HG03097 (cell line): ENCODE measurements around the gene ZNF670.
A peak's percentile ranks its signal among the peaks of the same experiment; 100 is the strongest.

Experiments used
- ATAC-seq: cut with Tn5 transposase; IDR thresholded peaks from one replicate; pipeline ENCODE4 v1.9.1; 2021; ENCODE audit not compliant: unreplicated experiment, low FRiP score

The ZNF670 gene

DNA sequence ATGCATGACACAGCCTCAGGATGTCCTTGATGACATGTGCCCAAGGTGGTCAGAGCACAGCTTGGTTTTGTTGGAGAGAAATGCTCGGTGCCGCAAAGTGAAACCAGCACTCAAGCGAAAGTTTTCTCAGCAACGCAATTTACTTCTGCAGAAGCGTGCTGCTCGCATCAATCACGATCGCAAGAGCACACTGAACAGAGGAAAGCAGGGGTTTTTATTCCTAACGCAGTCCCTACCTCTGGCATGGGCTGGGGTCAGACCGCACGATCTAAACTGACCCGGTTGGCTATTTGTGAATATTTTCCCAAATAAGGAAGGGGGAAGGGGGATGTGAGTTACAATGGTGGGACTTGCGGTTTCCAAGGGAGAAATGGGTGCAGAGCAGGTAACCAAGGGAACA lies 26.4 kb upstream of the ZNF670 start:
- ATAC-seq = no peak

DNA sequence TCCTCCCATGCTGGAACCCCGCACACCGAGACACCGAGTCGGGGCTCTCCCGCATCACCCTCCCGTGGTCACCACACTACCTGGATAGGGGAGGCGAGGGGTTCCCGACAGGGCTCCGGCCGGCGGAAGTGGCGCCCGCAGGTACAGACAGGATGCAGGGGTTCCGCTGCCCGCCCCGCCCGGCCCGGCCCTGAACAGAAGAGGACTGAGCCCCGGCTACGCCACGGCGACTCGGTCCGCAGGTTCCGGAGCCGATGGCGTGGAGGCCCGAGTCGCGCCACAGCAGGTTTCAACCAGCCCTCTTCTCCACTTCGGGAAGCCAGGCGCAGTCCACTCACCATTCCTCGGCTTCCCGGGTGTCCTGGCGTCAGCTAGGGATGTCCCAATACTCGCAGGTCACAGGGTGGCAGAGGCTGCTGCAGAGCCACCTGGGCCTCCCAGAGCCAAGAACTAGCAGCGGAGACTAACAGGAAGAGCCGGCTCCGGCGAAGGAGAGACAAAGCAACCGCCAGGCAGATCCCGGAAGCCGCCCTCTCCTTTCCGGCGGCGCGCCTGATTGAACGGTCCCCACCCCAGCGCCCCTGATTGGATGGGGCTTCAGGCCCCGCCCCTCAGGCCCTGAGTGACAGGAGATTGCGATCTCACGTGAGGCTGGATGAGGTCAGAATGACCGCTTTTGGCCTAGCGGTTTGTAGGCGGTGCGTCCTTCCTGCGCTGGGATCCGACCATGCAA lies 25.4 kb upstream of the ZNF670 start, which contains the start of gene ZNF669:
TSS of gene ZNF669 (minus strand) at position 498 of the 733 bp plus-strand sequence. CDS start at position 341, 157 bp downstream.
- peak; percentile 99 for ATAC-seq

DNA sequence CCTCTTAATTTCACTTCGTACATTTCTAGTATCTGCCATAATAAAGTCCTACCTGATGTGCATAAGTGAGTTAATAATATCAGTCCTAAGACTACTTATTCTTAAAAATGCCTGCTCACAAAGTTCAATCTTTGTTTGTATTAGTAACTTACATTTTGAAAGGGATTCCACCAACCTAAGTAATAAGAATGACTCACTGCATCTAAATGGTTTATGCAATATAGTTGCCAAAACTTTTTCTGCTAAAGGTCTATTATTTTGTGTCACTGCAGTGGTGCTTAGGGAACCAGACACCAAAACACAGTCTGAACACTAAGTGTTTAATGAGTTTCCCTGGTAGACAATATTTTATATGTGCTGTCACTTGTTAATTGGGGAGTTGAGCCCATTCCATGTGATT lies 23.8 kb upstream of the ZNF670 start:
- ATAC-seq = no peak

DNA sequence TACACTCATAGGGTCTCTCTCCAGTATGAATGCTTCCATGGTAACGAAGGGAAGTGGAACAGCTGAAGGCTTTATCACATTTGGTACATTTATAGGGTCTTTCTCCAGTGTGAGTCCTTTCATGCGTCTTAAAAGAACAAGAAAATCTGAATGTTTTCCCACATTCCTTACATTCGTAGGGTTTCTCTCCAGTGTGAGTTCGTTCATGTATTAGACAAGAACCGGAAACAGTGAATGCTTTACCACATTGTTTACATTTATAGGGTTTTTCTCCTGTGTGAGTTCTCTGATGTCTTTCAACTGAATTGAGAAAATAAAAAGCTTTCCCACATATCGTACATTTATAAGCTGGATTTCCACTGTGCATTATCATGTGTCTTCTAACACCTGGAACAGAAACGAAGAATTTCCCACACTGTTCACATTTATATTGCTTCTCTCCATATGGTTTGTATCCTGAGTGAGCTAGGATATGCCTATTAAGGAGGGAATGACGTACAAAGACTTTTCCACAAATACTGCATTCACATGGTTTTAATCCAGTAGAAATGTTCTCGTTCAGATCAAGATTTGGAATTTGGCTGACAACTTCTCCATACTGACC lies 22.2 kb upstream of the ZNF670 start:
- no peak for ATAC-seq

DNA sequence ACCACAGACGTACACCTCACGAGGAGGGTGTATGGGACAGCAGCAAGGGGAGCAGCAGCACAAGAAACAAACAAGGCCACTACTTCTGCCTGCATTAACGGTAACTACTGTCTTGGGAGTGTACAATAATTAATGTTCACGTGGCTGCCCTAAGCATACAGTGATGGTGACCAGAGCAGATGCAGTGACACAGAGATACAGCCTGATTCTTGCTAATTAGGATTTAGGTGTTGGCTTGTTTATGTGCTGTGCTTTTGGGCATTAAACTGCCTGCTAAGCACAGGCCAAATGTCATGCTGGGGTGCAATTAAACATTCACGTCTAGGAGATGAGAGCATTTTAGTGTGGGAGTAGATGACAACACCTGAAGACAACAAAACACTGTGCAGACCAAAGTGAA lies 18.3 kb upstream of the ZNF670 start:
- no peak for ATAC-seq

DNA sequence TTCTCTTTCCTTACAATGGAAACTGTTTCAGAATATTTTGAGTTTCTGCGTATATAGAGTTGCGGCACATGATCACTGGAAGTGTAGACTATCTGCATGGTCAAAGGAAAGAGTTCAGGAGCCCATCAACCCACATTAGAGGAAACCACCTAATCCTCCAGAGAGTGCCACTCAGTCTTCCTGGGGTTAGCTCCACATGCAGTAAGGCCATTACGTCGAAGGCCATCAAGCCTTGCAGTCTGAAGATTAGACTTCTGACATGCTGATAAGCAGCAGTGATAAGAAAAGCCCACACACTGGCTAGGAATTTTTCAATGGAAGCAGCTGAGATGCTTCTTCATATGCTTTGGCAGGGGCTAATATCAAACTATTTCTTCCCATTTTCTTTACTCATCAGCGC lies 17.9 kb upstream of the ZNF670 start:
- ATAC-seq = no peak

DNA sequence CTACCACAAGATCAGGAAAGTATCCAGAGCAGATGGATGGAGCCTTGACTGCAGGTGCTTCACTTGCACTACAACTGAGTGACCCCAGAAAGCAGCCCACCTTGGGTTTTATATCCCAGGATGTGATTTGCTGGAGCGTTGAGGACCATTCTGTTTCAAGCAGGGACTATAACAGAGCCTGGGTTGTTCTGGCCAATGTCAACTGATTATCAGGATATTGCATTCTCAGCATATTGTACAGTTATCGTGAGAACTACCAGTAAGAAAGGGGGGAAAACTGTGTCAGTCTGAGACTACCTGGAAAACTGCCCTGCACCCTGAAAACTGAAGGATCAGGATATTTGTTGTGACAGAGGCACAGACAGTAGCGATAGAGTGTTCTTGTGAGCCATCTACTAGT lies 17.5 kb upstream of the ZNF670 start:
- ATAC-seq = no peak

DNA sequence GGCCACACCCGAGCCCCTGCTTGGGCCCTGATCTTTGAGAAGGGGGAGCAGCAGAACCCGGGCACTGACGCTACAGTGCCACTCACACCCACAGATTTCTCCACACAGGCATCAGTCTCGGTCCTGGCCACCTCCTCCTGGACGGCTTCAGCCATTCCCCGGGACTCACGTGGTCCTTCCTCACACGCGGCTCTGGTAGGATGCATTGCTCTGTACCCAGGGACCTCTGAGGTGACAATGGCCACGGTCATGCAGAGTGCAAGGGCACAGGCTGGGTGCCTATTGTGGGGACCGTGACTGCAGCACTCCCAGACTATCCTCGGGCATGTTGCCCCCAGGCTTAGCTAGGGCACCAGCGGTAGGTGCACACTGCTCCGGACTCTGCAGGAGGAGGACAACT lies 11.8 kb upstream of the ZNF670 start:
- no peak for ATAC-seq

DNA sequence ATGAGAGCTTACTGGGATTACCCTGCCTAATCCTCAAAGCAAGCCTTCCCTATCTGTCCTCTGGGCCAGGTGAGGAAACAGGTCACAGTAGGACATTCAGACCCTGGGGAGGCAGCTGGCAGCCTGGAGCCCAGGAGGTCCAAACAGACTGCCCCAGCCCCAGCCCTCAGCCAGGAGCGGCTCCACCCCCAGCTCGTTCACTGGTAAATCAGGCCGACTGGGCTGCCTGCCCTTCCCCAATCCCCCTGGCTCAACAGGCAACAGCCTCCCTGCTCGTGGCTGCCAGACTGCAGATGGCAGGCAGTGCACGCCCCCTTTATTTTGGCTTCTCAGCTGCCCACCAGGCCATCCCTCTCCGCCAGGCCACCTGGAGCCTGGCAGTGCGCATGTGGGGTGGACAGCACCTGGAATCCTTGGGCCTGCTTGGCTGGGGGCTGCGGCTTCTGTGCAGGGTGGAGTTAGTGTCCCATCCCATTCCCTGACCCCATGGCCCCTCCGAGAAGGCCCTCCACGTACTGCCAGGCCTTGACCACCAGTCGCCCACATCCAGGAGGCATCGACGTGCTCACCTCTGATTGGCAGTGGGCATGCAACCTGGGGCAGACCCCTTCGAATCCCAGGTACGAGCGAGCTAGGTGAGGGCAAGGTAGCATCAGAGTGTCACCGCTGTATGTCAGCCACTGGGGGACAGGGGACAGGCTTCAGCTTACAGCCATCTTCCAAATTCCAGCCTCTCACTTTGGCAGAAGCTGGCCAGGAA lies 11.2 kb upstream of the ZNF670 start:
- no peak for ATAC-seq

DNA sequence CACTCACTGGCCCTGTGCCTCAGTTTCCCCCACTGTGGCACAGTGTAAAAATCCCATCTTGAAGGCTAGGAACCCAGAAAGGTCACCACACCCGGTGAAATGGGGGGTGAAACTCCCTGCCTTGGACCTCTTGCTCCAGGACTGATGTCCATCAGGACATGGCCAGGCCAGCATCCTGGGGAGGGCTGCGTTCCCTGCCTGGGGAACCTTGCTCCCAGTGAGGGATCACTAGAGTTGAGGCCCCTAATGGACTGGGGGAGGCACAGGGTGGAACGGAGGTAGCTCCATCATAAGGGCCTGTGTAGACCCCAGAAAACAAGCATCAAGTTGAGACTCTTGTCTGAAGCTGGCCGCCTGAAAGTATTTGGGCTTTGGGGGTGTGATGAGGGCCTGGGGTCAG lies 10.4 kb upstream of the ZNF670 start:
- ATAC-seq = no peak

DNA sequence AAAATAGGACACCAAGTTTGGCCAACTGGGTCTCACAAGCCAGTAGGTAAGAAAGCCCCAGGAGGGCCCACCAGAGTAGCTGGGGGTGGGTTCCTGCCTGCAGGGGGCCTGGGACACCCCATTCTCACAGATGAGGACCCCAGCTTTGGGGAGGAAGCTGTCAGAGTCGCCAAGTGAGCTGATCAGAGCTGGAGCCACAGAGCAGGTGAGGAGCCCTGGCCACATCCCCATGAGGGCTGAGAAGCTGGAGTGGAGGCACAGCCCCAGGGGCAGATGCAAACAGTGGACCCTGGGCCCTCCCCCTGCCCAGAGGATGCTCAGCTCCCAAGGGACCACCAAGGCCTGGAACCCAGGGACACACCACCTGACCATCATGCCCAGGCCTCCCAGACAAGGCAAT lies 8.6 kb upstream of the ZNF670 start:
- ATAC-seq = no peak

DNA sequence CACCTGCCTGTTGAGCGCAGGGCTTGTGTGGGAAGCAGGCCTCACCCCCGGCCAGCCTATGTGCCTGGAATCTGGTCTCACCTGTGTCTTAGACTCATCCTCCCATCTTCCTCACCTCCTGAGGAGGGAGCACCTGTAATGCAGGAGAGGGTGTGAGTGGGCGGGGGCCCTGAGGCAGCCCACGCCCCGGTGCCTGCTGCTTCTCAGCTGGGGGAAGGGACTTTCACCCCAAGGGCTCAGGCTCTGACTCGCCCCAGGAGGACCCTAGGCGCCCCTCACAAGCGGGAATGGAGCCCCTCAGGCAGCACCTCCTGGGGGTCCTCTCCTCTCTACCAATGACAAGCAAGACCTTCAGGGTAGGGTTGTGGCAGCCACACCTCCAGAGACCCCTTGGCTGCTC lies 6.7 kb upstream of the ZNF670 start:
- no peak for ATAC-seq

DNA sequence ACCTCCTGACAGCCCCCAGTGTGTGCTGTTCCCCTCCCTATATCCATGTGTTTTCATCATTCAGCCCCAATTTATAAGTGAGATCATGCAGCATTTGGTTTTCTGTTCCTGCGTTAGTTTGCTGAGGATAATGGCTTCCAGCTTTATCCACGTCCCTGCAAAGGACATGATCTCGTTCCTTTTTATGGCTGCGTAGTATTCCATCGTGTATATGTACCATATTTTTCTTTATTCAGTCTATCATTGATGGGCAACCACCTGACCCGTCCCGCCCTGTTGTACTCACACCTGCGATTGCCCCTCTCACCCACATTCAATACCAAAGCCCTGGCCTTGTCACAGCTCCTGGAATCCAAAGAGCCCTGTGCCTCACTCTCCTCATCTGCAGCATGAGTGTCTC lies 6.2 kb upstream of the ZNF670 start:
- ATAC-seq = no peak

DNA sequence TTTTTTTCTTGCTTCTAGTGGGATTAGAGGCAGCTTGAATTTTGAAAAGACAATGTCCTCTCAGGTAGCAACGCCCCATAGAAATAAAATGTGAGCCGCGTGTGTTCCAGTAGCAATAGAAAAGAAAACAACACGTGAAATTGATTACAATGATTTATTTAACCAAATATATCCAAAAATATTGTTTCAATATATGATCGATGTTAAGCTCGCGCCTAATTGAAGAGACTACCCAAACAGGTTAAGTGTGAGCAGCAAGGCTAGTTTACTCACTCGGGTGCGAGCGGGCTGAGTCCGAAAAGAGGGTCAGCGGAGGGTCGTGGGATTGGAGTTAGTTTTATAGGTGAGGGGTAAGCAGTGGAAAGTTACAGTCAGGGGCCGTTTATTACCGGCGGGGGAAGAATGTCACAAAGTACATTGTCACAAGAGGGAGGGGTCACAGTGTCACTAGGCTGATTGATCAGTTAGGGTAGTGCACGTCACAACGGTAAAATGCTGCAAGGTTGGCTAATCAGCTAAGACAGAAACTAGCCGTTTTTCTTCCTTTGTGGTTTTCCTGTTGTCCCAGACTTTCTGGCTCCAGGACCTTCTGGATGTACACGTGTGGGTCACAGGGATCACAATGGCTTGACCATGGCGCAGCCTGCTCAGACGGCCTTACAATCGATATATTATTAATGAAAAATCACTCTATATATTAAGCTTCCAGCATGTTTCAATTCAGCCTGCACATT lies 697 bp upstream of the ZNF670 start:
- ATAC-seq = no peak

DNA sequence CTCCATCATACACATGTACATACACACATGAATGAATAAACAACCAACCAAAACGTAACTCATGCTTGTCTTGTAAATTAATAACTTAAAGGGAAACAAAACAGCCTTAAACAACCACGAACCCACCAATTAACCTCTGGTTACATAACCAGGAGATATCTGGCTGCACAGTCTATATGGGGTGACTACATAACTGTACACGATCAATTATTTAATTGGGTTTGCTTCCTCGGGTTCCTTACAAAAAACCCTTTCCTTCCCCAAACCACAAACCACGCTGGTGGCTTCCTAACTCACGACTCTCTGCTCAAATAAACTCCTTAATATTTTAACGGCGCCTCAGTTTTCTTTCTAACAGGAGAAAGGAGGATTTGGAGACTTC lies 744 bp downstream of the ZNF670 start:
- ATAC-seq = peak; percentile 29

DNA sequence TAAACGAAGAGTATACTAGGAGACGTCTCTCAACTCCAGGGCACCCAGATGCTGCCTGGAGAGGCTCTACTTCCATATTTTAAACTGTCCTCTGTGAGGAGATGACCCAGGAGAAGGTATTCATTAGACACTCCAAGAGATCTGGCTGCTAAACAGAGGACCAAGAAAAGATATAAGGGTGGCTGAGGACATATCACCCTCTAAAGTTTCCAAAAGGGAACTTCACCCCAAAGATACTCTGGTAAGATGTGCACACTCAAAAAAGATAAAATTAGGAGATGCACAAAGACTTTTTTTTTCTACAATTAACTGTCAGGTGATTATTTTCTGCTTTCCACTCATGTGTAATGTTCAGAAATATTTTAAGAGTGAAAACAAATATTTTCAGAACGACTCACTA lies 1.4 kb downstream of the ZNF670 start:
- no peak for ATAC-seq

DNA sequence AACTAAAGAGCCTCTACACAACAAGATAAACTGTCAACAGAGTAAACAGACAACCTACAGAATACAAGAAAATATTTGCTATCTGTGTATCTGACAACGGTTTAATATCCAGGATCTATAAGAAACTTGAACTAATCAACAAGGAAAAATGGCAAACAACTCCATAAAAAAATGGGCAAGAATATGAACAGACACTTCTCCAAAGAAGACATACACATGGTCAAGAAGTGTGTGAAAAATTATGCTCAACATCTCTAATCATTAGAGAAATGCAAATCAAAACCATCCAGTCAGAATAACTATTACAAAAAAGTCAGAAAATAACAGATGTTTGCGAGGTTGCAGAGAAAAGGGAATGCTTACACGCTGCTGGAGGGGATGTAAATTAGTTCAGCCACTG lies 8.0 kb downstream of the ZNF670 start:
- no peak for ATAC-seq

DNA sequence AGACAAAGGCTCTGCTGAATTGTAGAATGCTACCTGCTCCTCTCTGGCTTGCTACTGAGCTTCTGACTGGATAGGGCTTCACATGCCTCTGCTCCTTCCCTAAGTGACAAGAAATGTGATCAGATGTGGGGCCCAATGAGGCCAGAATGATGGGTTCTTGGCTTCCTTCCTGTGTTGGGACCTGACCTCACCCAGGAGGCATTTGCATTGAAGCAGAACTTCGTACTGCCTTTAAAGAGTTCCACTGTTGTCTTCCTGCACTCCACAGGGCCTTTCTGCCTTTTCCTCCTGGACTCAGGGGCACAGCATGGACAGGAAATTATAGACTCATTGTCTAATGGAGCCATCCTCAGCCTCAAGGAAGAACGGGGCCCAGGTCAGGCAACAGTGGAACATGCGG lies 14.3 kb downstream of the ZNF670 start:
- ATAC-seq = no peak

DNA sequence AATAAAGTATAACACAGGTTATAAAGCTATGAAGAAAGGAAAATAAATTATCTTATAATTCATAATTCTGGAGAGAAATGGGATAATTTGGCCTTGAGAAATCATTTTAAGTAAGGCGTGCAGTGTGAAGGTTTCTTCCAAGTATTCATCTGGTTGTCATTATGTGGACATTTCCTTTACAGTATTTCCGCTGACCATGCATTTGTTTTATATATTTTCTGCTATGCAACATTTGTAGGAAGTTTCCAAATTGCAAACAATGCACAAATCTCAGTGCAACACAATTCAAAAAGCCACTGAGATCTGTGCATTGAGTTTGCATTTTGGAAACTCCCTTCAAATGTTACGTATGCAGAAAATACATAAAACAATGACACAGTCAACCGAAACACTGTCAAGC lies 17.8 kb downstream of the ZNF670 start:
- no peak for ATAC-seq

DNA sequence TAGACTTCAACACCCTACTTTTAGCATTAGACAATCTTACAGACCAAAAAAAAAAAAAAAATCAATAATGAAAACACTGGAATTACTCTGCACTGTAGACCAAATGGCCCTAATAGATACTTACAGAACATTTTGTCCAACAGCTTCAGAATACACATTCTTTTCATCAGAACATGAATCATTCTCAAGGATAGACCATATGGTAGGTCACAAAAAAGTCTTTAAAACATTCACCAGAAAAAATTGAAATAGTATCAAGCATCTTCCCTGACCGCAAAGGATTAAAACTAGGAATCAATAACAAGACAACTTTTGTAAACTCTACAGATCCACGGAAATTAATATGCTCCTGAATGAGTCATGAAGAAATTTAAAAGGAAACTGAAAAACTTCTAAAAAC lies 22.5 kb downstream of the ZNF670 start:
- ATAC-seq = no peak

DNA sequence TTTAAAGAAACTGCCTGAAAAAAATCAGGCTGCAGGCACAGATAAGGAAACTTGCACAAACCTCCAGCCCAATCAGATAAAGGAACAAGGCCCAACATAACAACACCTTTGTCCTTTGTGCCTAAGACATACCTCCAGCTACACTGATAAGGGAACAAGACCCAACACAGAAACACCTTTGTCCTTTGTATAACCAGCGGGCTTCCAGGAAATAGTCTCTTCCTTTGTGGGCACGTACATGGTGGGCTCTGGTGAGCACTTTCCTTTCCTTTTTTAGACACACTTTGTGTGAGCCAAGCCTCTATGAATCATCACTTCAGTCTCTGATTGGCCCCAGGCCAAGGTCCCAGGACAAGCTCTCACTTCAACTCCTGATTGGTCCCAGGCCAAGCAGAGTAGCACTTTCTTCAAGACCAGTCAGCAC lies 23.6 kb downstream of the ZNF670 start:
- no peak for ATAC-seq
